ENCODE data around the gene SLC24A4. TPM values are rescaled to one million over a fixed set of nuclear protein-coding genes. Genes with fewer than 3 reads are reported as not detected.

SLC24A4 gene
- total RNA-seq, 1 experiment from 2014 or later, result not detected

GRCh38 chr14:92404938-92405337, 82.0 kb downstream of the SLC24A4 start:
- CTCF ChIA-PET, result no interaction called here
- Histone ChIP-seq H3K4me3 (ENCODE audit: low read length) (no peak overlapping the region), H3K9me3 (ENCODE audit: low read length) (no peaks in the 10 kb centered on the region), H3F3A (ENCODE audit: low read length, unreplicated experiment) (no peaks in the 10 kb centered on the region), H3K9me2 (replicated peaks; ENCODE audit: low read length) (no peaks in the 10 kb centered on the region), H4K20me1 (ENCODE audit: low read length) (no peaks in the 10 kb centered on the region), H3K27me3 (ENCODE audit: low read length) (no peaks in the 10 kb centered on the region), H3K27ac (ENCODE audit: low read length) (no peak overlapping the region), H3K36me3 (ENCODE audit: low read depth, low read length) (no peaks in the 10 kb centered on the region), H2AFZ (ENCODE audit: low read length) (no peak overlapping the region), H3K79me2 (ENCODE audit: low read length) (no peaks in the 10 kb centered on the region), H3K4me1 (ENCODE audit: insufficient read depth, low read length) (peaks cover 27% of the 10 kb centered on the region), H3K9ac (ENCODE audit: low read length) (no peak overlapping the region), H3K4me2 (ENCODE audit: low read length) (no peak overlapping the region)
- TF ChIP-seq CTCF (conservative IDR thresholded peaks at IDR 0.05; ENCODE audit: low read depth, low read length), result no peak
- TF ChIP-seq EZH2 (IDR thresholded peaks at IDR 0.05; ENCODE audit: low read length, unreplicated experiment), result no peak
- TF ChIP-seq EZH2phosphoT487 (IDR thresholded peaks at IDR 0.05; ENCODE audit: borderline replicate concordance, low read length), result no peak
- intact Hi-C loops (cut with micrococcal nuclease), result no loop called here
- ATAC-seq (no peak), DNase-seq (no peak)
- POLR2A ChIA-PET (ENCODE audit: unreplicated experiment), result no interaction called here
- no TSS peak for BruUV-seq (replicated peaks)

- Histone ChIP-seq H3K4me3 (ENCODE audit: low read length) (no peak overlapping the region), H2AFZ (ENCODE audit: low read length) (no peak overlapping the region), H3K4me2 (ENCODE audit: low read length) (no peak overlapping the region), H3F3A (ENCODE audit: low read length, unreplicated experiment) (no peaks in the 10 kb centered on the region), H4K20me1 (ENCODE audit: low read length) (no peaks in the 10 kb centered on the region), H3K9ac (ENCODE audit: low read length) (no peak overlapping the region), H3K79me2 (ENCODE audit: low read length) (no peaks in the 10 kb centered on the region), H3K9me3 (ENCODE audit: low read length) (no peaks in the 10 kb centered on the region), H3K4me1 (ENCODE audit: insufficient read depth, low read length) (peaks cover 27% of the 10 kb centered on the region), H3K27me3 (ENCODE audit: low read length) (no peaks in the 10 kb centered on the region), H3K27ac (ENCODE audit: low read length) (no peak overlapping the region), H3K36me3 (ENCODE audit: low read depth, low read length) (no peaks in the 10 kb centered on the region), H3K9me2 (replicated peaks; ENCODE audit: low read length) (no peaks in the 10 kb centered on the region)
- ChIA-PET CTCF (no interaction called here), POLR2A (ENCODE audit: unreplicated experiment) (no interaction called here)
- no peak for ATAC-seq
- intact Hi-C loops (cut with micrococcal nuclease), result no loop called here
- no peak for TF ChIP-seq EZH2 (IDR thresholded peaks at IDR 0.05; ENCODE audit: low read length, unreplicated experiment)
- no peak for TF ChIP-seq EZH2phosphoT487 (IDR thresholded peaks at IDR 0.05; ENCODE audit: borderline replicate concordance, low read length)
- TF ChIP-seq CTCF (conservative IDR thresholded peaks at IDR 0.05; ENCODE audit: low read depth, low read length), result no peak
- BruUV-seq (replicated peaks), result no TSS peak
- no peak for DNase-seq
Measured at GRCh38 chr14:92407410-92407809, 84.4 kb downstream of the SLC24A4 start.

GRCh38 chr14:92409043-92409442, 86.1 kb downstream of the SLC24A4 start:
- POLR2A ChIA-PET (ENCODE audit: unreplicated experiment), result no interaction called here
- H3K79me2 ChIP-seq (ENCODE audit: low read length), result no peaks in the 10 kb centered on the region
- no peak overlapping the region for H2AFZ ChIP-seq (ENCODE audit: low read length)
- BruUV-seq (replicated peaks), result no TSS peak
- H4K20me1 ChIP-seq (ENCODE audit: low read length), result no peaks in the 10 kb centered on the region
- no peaks in the 10 kb centered on the region for H3K36me3 ChIP-seq (ENCODE audit: low read depth, low read length)
- peak; percentile 10 for DNase-seq
- H3K4me1 ChIP-seq (ENCODE audit: insufficient read depth, low read length), result peaks cover 27% of the 10 kb centered on the region
- no peak overlapping the region for H3K4me3 ChIP-seq (ENCODE audit: low read length)
- ATAC-seq, result no peak
- no peaks in the 10 kb centered on the region for H3K9me3 ChIP-seq (ENCODE audit: low read length)
- H3K27me3 ChIP-seq (ENCODE audit: low read length), result no peaks in the 10 kb centered on the region
- H3K27ac ChIP-seq (ENCODE audit: low read length), result no peak overlapping the region; the same call in 1 of the 2 replicates
- H3K9me2 ChIP-seq (replicated peaks; ENCODE audit: low read length), result no peaks in the 10 kb centered on the region
- CTCF ChIA-PET, result interaction anchor here (0.7 kb wide), 1 partner anchor 39 kb away, joined by 3 read pairs; no protein-coding TSS in a partner anchor
- no peak overlapping the region for H3K9ac ChIP-seq (ENCODE audit: low read length)
- intact Hi-C loops (cut with micrococcal nuclease), result no loop called here
- TF ChIP-seq EZH2phosphoT487 (IDR thresholded peaks at IDR 0.05; ENCODE audit: borderline replicate concordance, low read length), result no peak
- TF ChIP-seq CTCF (conservative IDR thresholded peaks at IDR 0.05; ENCODE audit: low read depth, low read length), result no peak
- no peak for TF ChIP-seq EZH2 (IDR thresholded peaks at IDR 0.05; ENCODE audit: low read length, unreplicated experiment)
- H3F3A ChIP-seq (ENCODE audit: low read length, unreplicated experiment), result no peaks in the 10 kb centered on the region
- H3K4me2 ChIP-seq (ENCODE audit: low read length), result peak overlapping the region; percentile 28
